Right forelimb (tissue), 1 donor: ENCODE data around the gene PIGR.

Source experiments
- DNase-seq: peaks from one replicate; pipeline ENCODE4 v3.0.0-alpha.2; 2018

Gene PIGR

GRCh38 chr1:206946261-206946660 is at the start of gene PIGR:
Gene PIGR, minus strand, starts transcription at chr1:206946466. Its CDS starts 5,935 bp downstream, at chr1:206940531.
- no peak for DNase-seq

GRCh38 chr1:206992790-206993189 is 46.5 kb upstream of the PIGR start:
- DNase-seq, result no peak

GRCh38 chr1:206987873-206988272 is 41.6 kb upstream of the PIGR start:
- no peak for DNase-seq

GRCh38 chr1:206986885-206987284 is 40.6 kb upstream of the PIGR start:
- no peak for DNase-seq

- DNase-seq, result no peak
Measured at GRCh38 chr1:206986402-206986801, 40.1 kb upstream of the PIGR start.

- no peak for DNase-seq
Measured at GRCh38 chr1:206985162-206985749, 39.0 kb upstream of the PIGR start.

GRCh38 chr1:206982216-206982615 is 36.0 kb upstream of the PIGR start:
- DNase-seq, result peak; percentile 64

GRCh38 chr1:206979379-206980043 is 33.2 kb upstream of the PIGR start:
- no peak for DNase-seq

- no peak for DNase-seq
Measured at GRCh38 chr1:206978259-206978658, 32.0 kb upstream of the PIGR start.

GRCh38 chr1:206975306-206975705 is 29.0 kb upstream of the PIGR start:
- DNase-seq, result no peak

GRCh38 chr1:206974140-206974539 is 27.9 kb upstream of the PIGR start:
- no peak for DNase-seq

GRCh38 chr1:206972728-206973127 is 26.5 kb upstream of the PIGR start:
- no peak for DNase-seq

GRCh38 chr1:206971029-206971655 is 24.9 kb upstream of the PIGR start:
- DNase-seq, result no peak

GRCh38 chr1:206970446-206970845 is 24.2 kb upstream of the PIGR start, which contains the start of gene FCAMR:
Gene FCAMR, minus strand, starts transcription at chr1:206970460. Its CDS starts 335 bp downstream, at chr1:206970125.
- DNase-seq, result no peak

GRCh38 chr1:206969090-206969489 is 22.8 kb upstream of the PIGR start:
- DNase-seq, result no peak

GRCh38 chr1:206967096-206967849 is 21.0 kb upstream of the PIGR start:
- DNase-seq, result no peak

- no peak for DNase-seq
Measured at GRCh38 chr1:206965781-206966180, 19.5 kb upstream of the PIGR start.

GRCh38 chr1:206963740-206964139 is 17.5 kb upstream of the PIGR start:
- DNase-seq, result no peak

- DNase-seq, result no peak
Measured at GRCh38 chr1:206963119-206963712, 16.9 kb upstream of the PIGR start.

GRCh38 chr1:206962272-206962671 is 16.0 kb upstream of the PIGR start:
- no peak for DNase-seq

- DNase-seq, result no peak
Measured at GRCh38 chr1:206961668-206962067, 15.4 kb upstream of the PIGR start.

GRCh38 chr1:206960676-206961386 is 14.6 kb upstream of the PIGR start:
- no peak for DNase-seq
